Measurements from ENCODE around the gene ASGR1.
"Not testable (repeated sequence)": the region's sequence is repeated elsewhere in the genome, so short reads cannot be mapped to it uniquely, and the experiment has no call there.

The ASGR1 gene

GRCh38 chr17:7184091-7184488 is 4.9 kb upstream of the ASGR1 start:
- no peak for TF ChIP-seq CTCF (IDR thresholded peaks at IDR 0.05; ENCODE audit: low read depth, low read length)
- no peak for DNase-seq (ENCODE audit: extremely low read depth, low read depth)

- TF ChIP-seq CTCF (IDR thresholded peaks at IDR 0.05; ENCODE audit: low read depth, low read length): no peak
- DNase-seq (ENCODE audit: extremely low read depth, low read depth): no peak
Observed at GRCh38 chr17:7183433-7184090, 4.4 kb upstream of the ASGR1 start.

- DNase-seq (ENCODE audit: extremely low read depth, low read depth): not testable (repeated sequence)
Observed at GRCh38 chr17:7182101-7182500, 2.9 kb upstream of the ASGR1 start.

- TF ChIP-seq CTCF (IDR thresholded peaks at IDR 0.05; ENCODE audit: low read depth, low read length): no peak
- DNase-seq (ENCODE audit: extremely low read depth, low read depth): no peak
Observed at GRCh38 chr17:7178973-7179316, 225 bp downstream of the ASGR1 start.

GRCh38 chr17:7177954-7178477 is 1.2 kb downstream of the ASGR1 start:
- no peak for TF ChIP-seq CTCF (IDR thresholded peaks at IDR 0.05; ENCODE audit: low read depth, low read length)
- DNase-seq (ENCODE audit: extremely low read depth, low read depth): no peak

- no peak for DNase-seq (ENCODE audit: extremely low read depth, low read depth)
Observed at GRCh38 chr17:7177191-7177953, 1.8 kb downstream of the ASGR1 start.

GRCh38 chr17:7176841-7177190 is 2.4 kb downstream of the ASGR1 start:
- no peak for DNase-seq (ENCODE audit: extremely low read depth, low read depth)
- no peak for TF ChIP-seq CTCF (IDR thresholded peaks at IDR 0.05; ENCODE audit: low read depth, low read length)

More at GRCh38 chr17:7177191-7177953, 1.8 kb downstream of the ASGR1 start:
- peak; percentile 89 for TF ChIP-seq CTCF (IDR thresholded peaks at IDR 0.05; ENCODE audit: low read depth, low read length)
